Stimulated activated naive CD4-positive, alpha-beta T cell (primary cell): ENCODE data around the gene CEP170B.
"Not testable (repeated sequence)": the region's sequence is repeated elsewhere in the genome, so short reads cannot be mapped to it uniquely, and the experiment has no call there.

Experiments used
- DNase-seq, 6 experiments: peaks; one replicate each; lab custom pipeline; 2025; lab: John Stamatoyannopoulos, UW

Gene CEP170B

GRCh38 chr14:104944436-104945205, 79.6 kb downstream of the CEP170B start:
- DNase-seq: not testable (repeated sequence)

GRCh38 chr14:104945266-104945665, 80.2 kb downstream of the CEP170B start:
- DNase-seq: not testable (repeated sequence)
